Measurements from ENCODE around the gene CDCP1. TPM values are rescaled to one million over a fixed set of nuclear protein-coding genes. Genes with fewer than 3 reads are reported as not detected.

Gene CDCP1
- total and polyA plus RNA-seq, 2 experiments from 2014 or later = 0.12 TPM; not detected in 1

DNA sequence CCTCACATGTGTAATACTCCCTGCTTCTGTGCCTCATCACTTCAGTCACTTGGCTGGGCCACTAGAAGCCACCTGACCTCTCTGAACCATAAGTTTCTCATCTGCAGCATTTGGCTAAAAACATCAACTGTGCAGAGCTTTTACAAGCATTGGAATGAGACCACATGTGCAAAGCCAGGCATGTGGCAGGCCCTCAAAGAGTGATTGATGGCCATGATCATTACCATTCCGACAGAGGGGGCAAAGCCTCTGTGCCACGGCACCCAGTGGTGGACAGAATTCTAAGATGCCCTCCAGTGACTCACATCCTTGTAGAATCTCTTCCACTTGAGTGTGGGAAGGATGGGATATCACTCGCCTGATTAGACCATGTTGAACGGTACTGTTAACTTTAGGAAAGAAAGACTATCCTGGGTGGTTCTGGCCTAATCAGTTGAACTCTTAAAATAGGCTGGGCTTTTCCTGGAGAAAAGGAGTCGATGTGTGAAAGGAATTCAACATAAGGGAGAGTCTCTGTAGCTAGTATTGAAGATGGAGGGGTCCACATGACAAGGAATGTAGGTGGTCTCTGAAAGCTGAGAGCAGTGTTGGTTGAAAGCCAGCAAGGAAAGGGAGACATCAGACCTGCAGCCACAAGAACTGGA, 13.5 kb downstream of the CDCP1 start:
- TF ChIP-seq, protein P1, sequence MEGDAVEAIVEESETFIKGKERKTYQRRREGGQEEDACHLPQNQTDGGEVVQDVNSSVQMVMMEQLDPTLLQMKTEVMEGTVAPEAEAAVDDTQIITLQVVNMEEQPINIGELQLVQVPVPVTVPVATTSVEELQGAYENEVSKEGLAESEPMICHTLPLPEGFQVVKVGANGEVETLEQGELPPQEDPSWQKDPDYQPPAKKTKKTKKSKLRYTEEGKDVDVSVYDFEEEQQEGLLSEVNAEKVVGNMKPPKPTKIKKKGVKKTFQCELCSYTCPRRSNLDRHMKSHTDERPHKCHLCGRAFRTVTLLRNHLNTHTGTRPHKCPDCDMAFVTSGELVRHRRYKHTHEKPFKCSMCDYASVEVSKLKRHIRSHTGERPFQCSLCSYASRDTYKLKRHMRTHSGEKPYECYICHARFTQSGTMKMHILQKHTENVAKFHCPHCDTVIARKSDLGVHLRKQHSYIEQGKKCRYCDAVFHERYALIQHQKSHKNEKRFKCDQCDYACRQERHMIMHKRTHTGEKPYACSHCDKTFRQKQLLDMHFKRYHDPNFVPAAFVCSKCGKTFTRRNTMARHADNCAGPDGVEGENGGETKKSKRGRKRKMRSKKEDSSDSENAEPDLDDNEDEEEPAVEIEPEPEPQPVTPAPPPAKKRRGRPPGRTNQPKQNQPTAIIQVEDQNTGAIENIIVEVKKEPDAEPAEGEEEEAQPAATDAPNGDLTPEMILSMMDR (IDR thresholded peaks at IDR 0.05; ENCODE audit: low read depth, low read length) = no peak
- Histone ChIP-seq H3K4me3 (no peak overlapping the region), H3K27me3 (no peaks in the 10 kb centered on the region), H3K36me3 (no peaks in the 10 kb centered on the region), H3K9me3 (ENCODE audit: low read depth) (no peaks in the 10 kb centered on the region), H3K27ac (no peak overlapping the region), H3K4me1 (ENCODE audit: low read depth) (peaks cover 13% of the 10 kb centered on the region)
- no peak for DNase-seq (ENCODE audit: low read depth in 1 of 2, low spot score in 1 of 2)

DNA sequence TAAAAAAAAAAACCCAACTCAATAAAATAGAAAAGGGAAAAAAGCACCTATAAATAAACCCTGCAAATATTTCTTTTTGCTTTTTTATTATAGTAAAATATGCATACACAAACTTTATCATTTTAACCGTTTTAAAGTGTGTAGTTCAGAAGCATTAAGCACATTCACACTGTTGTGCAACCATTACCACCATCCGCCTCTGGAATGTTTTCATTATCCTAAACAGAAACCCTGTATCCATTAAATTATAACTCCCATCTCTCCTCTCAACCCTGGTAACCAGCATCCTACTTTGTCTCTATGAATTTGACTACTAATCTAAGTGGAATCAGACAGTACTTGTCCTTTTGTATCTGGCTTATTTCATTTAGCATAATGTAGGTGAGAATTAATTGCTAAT, 15.0 kb downstream of the CDCP1 start:
- no peaks in the 10 kb centered on the region for H3K27me3 ChIP-seq
- DNase-seq (ENCODE audit: low read depth in 1 of 2, low spot score in 1 of 2) = peak in 1 of 2 donors; percentile 63
- H3K4me1 ChIP-seq (ENCODE audit: low read depth) = peaks cover 11% of the 10 kb centered on the region
- no peaks in the 10 kb centered on the region for H3K9me3 ChIP-seq (ENCODE audit: low read depth)
- TF ChIP-seq, protein P1 (IDR thresholded peaks at IDR 0.05; ENCODE audit: low read depth, low read length) = no peak
- H3K4me3 ChIP-seq = no peak overlapping the region
- H3K36me3 ChIP-seq = no peaks in the 10 kb centered on the region
- no peak overlapping the region for H3K27ac ChIP-seq

DNA sequence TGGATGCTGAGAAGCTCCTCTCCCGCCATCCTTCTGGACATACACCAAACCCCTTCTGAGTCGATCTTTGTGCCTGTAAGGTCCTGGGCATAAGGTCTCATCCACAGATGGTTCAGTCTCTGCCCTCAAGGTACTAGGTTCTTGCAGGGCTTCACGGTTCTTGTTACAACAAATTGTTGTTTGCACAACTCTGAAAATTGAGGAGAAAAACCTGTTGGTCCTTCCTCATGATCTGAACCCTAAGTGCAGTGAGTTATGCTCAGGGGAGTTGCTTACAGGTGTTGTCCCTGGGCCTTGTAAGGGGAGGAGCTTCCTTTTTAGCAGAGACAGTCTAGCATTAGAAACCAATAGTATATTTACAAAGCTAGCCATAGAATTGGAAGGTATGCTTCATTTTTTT, 15.7 kb downstream of the CDCP1 start:
- no peaks in the 10 kb centered on the region for H3K36me3 ChIP-seq
- H3K4me1 ChIP-seq (ENCODE audit: low read depth) = peaks cover 11% of the 10 kb centered on the region
- H3K27ac ChIP-seq = no peak overlapping the region
- H3K4me3 ChIP-seq = no peak overlapping the region
- TF ChIP-seq, protein P1 (IDR thresholded peaks at IDR 0.05; ENCODE audit: low read depth, low read length) = no peak
- no peak for DNase-seq (ENCODE audit: low read depth in 1 of 2, low spot score in 1 of 2)
- no peaks in the 10 kb centered on the region for H3K27me3 ChIP-seq
- H3K9me3 ChIP-seq (ENCODE audit: low read depth) = no peaks in the 10 kb centered on the region

DNA sequence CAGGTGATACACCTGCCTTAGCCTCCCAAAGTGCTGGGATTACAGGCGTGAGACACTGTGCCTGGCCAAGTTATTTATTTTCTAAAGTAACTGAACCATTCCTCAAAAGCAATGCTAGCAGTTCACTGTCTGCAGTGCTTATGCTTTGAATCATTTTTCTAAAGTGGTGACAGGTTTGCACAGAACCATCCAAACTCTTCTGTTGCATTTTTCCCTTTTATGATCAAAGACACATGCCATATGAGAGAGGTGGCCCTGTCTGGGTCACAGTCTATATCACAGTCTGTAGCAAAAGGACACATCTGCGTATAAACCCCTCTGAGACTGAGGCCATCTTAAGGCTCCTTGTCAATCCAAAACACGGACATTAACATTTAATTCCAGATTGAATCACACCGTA, 17.2 kb downstream of the CDCP1 start:
- H3K36me3 ChIP-seq = no peaks in the 10 kb centered on the region
- H3K9me3 ChIP-seq (ENCODE audit: low read depth) = no peaks in the 10 kb centered on the region
- H3K27ac ChIP-seq = no peak overlapping the region
- DNase-seq (ENCODE audit: low read depth in 1 of 2, low spot score in 1 of 2) = no peak
- TF ChIP-seq, protein P1 (IDR thresholded peaks at IDR 0.05; ENCODE audit: low read depth, low read length) = no peak
- H3K4me3 ChIP-seq = no peak overlapping the region
- no peaks in the 10 kb centered on the region for H3K27me3 ChIP-seq
- H3K4me1 ChIP-seq (ENCODE audit: low read depth) = peaks cover 23% of the 10 kb centered on the region

DNA sequence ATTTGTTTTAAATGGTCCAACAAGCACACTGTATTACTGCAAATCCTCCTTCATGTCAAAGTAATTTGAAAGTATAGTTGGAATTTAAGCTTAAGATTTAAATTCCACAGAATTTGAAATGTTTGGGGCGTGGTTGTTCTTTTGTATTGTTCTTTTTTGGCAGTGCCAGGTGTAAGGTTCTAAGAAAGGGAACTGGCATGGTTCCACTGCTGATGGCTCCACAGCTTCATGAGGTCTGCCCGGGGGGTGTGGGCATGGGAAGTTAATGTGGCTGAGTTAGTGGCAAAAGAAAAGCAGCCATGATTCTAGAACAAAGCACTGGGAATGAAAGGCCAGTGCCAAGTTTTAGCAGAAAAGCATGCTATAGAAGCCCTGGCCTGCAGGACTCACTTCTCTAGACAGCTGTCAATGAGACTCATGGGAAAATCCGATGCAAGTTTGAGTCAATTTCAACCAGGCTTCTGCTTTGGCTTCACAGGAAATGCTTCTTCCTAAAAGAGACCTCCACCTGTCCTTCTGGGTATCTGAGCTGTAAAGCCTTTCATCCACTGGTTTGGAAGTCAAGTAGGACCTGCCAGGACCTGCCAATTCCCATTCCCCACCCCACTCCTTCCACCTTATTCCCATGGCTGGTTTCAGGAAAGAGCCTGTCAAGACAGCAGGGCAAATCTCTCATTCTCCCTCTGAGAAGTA, 18.9 kb downstream of the CDCP1 start:
- peaks cover 36% of the 10 kb centered on the region for H3K4me1 ChIP-seq (ENCODE audit: low read depth)
- H3K27me3 ChIP-seq = no peaks in the 10 kb centered on the region
- H3K9me3 ChIP-seq (ENCODE audit: low read depth) = no peaks in the 10 kb centered on the region
- no peaks in the 10 kb centered on the region for H3K36me3 ChIP-seq
- TF ChIP-seq, protein P1 (IDR thresholded peaks at IDR 0.05; ENCODE audit: low read depth, low read length) = no peak
- H3K27ac ChIP-seq = no peak overlapping the region
- no peak for DNase-seq (ENCODE audit: low read depth in 1 of 2, low spot score in 1 of 2)
- H3K4me3 ChIP-seq = no peak overlapping the region
